ENCODE data around the gene CENPU.

Gene CENPU

DNA sequence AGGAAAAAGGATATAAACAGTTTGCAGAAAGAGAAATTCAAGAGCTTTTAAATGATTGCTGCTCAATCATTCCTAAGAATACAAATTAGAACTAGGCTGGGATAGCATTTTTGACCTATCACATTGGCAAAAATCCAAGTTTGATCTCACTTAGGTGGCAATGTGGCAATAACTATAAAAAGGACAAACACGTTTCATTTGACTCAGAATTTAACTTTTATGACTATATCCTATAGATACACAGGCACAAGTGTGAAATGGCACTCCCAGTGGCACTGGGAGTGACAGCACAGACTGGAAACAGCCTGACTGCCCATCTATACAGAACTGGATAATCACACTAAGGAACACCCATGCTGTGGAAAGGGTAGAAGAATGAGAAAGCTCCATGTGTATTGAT lies 11.1 kb downstream of the CENPU start:
- TF ChIP-seq, protein P1, sequence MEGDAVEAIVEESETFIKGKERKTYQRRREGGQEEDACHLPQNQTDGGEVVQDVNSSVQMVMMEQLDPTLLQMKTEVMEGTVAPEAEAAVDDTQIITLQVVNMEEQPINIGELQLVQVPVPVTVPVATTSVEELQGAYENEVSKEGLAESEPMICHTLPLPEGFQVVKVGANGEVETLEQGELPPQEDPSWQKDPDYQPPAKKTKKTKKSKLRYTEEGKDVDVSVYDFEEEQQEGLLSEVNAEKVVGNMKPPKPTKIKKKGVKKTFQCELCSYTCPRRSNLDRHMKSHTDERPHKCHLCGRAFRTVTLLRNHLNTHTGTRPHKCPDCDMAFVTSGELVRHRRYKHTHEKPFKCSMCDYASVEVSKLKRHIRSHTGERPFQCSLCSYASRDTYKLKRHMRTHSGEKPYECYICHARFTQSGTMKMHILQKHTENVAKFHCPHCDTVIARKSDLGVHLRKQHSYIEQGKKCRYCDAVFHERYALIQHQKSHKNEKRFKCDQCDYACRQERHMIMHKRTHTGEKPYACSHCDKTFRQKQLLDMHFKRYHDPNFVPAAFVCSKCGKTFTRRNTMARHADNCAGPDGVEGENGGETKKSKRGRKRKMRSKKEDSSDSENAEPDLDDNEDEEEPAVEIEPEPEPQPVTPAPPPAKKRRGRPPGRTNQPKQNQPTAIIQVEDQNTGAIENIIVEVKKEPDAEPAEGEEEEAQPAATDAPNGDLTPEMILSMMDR (IDR thresholded peaks at IDR 0.05; ENCODE audit: low read depth, low read length): no peak
- DNase-seq (ENCODE audit: extremely low read depth, low read depth): no peak

DNA sequence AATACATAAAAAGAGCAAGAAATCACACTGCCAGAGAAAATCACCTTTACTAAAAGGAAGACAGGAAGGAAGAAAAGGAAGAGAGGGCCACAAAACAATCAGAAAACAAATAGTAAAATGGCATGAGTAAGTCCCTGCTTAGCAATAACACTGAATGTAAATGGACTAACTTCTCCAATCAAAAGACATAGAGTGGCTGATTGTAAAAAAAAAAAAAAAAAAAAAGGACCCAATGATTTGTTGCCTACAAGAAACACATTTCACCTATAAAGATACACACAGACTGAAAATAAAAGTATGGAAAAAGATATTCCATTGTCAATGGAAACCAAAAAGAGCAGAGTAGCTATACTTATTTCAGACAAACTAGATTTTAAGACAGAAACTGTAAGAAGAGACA lies 12.6 kb downstream of the CENPU start:
- TF ChIP-seq, protein P1 (IDR thresholded peaks at IDR 0.05; ENCODE audit: low read depth, low read length): no peak

DNA sequence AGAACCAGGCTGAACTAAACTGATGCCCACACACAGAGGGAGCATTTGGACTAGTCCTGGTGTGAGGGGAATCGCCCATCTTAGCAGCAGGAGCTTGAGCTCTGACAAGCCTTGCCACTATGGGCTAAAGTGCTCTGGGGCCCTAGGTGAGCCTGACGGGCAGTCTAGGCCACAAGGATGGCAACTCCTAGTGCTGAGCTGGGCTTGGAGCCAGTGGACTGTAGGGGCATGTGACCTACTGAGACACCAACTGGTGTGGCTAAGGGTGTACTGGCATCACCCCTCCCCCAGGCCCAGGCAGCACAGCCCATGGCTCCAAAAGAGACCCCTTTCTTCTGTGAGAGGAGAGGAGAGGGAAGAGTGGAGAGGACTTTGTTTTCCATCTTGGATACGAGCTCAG lies 14.5 kb downstream of the CENPU start:
- TF ChIP-seq, protein P1 (IDR thresholded peaks at IDR 0.05; ENCODE audit: low read depth, low read length): no peak
- DNase-seq (ENCODE audit: extremely low read depth, low read depth): no peak

More for the DNA sequence above, 12.6 kb downstream of the CENPU start:
- no peak for DNase-seq (ENCODE audit: extremely low read depth, low read depth)

DNA sequence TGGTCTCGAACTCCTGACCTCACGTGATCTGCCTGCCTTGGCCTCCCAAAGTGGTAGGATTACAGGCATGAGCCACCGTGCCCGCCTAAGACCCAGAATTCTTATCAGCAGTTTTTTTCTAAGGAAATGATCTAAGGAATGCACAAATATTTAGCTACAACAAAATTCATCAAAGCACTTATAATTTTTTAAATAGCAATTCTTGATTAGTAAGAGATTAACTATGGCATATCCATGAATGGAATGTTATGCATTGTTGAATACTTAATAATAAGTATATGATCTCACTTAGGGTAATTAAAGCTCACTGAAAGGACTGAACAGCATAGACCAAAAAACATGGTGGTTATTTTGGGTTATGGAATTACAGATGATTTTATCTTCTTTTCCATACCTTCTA lies 18.4 kb downstream of the CENPU start:
- DNase-seq (ENCODE audit: extremely low read depth, low read depth): no peak

DNA sequence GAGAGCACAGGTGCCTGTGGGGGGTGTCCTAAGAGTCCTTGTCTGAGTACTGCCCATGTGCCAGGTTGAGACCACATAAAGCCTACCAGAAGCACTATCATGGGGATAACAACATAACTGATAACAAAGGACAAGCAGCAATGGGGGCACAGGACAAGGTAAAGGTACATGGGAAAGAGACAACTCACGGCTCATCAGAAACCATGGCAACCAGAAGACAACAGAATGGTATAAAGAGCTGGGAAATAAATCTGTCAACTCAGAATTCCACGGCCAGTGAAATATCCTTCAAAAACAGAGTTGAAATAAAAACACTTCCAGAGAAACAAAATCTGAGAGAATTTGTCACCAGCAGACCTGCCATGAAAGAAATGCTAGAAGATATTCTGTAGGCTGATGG lies 20.0 kb downstream of the CENPU start:
- no peak for DNase-seq (ENCODE audit: extremely low read depth, low read depth)
- TF ChIP-seq, protein P1 (IDR thresholded peaks at IDR 0.05; ENCODE audit: low read depth, low read length): no peak

More for the DNA sequence above, 18.4 kb downstream of the CENPU start:
- TF ChIP-seq, protein P1 (IDR thresholded peaks at IDR 0.05; ENCODE audit: low read depth, low read length): no peak

DNA sequence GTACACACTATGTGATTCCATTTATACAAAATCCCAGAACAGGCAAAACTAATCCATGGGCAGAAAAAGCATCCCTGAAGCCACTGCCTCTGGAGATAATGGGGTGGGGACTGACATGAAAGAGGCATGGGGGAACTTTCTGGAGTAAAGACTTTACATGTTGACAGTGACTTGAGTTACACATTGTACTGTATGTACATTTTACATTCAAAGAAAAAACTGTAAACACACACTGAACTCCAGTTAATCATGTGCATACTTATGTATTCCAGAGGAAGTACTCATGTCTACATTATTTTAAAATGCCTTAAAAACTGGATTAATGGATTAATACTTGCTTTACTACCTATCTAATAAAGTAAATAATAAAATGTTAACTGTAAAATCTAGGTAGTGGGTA lies 21.6 kb downstream of the CENPU start:
- TF ChIP-seq, protein P1 (IDR thresholded peaks at IDR 0.05; ENCODE audit: low read depth, low read length): no peak
- no peak for DNase-seq (ENCODE audit: extremely low read depth, low read depth)

DNA sequence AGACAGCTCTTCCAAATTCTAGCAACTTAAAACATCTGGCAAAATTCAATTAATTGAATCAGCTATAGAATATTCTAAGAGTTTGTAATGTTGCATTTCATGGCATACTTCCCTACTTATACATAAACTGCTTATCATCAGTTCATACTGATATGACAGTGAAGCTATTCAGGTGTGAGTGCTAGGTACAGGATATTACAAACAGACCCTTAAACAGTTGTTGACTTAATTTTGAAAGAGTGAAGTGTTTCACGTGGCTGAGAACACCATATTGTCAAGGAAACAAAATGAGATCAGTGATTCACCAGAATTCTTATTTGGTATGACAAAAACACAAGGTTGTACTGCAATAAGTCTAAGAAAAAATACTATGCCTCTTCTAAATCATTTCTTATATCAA lies 27.4 kb downstream of the CENPU start:
- no peak for DNase-seq (ENCODE audit: extremely low read depth, low read depth)
- TF ChIP-seq, protein P1 (IDR thresholded peaks at IDR 0.05; ENCODE audit: low read depth, low read length): no peak

Data from AG09319 (cell line).